ENCODE data around the gene ATRNL1.
"Not testable (repeated sequence)": the region's sequence is repeated elsewhere in the genome, so short reads cannot be mapped to it uniquely, and the experiment has no call there.

ATRNL1 gene

GRCh38 chr10:115398026-115398425 is 304.9 kb downstream of the ATRNL1 start:
- Histone ChIP-seq H2BK5ac (ENCODE audit: low read depth, low read length, poor library complexity) (no peak overlapping the region), H2AFZ (ENCODE audit: insufficient read depth, low read length, poor library complexity) (no peak overlapping the region), H3K14ac (ENCODE audit: low read length) (no peak overlapping the region), H3K27me3 (ENCODE audit: insufficient read depth, low read length) (no peaks in the 10 kb centered on the region), H3K79me1 (ENCODE audit: low read length) (no peaks in the 10 kb centered on the region), H3K9me3 (ENCODE audit: insufficient read depth, low read depth, low read length) (no peaks in the 10 kb centered on the region), H3K27ac (ENCODE audit: low read depth, low read length) (no peak overlapping the region), H2AK5ac (ENCODE audit: low read length) (no peak overlapping the region), H4K12ac (ENCODE audit: low read depth, low read length) (no peak overlapping the region), H3K4ac (ENCODE audit: low read depth, low read length) (no peak overlapping the region), H2BK120ac (ENCODE audit: insufficient read depth, low read length, poor library complexity) (no peak overlapping the region), H3K18ac (ENCODE audit: low read length) (no peak overlapping the region), H3K36me3 (ENCODE audit: control insufficient read depth in 1 of 2, insufficient read depth in 2 of 2, low read length in 2 of 2) (no peaks in the 10 kb centered on the region), H3K4me2 (ENCODE audit: low read length) (no peak overlapping the region), H3K23ac (ENCODE audit: low read length) (no peak overlapping the region), H2BK12ac (ENCODE audit: low read length) (no peak overlapping the region), H3K9ac (ENCODE audit: low read length) (no peak overlapping the region), H3K79me2 (ENCODE audit: control insufficient read depth, insufficient read depth, low read length, poor library complexity) (no peaks in the 10 kb centered on the region), H4K8ac (ENCODE audit: low read depth, low read length) (no peak overlapping the region), H4K91ac (ENCODE audit: low read depth, low read length) (no peak overlapping the region), H3K4me3 (ENCODE audit: low read depth, low read length) (no peak overlapping the region), H3K4me1 (ENCODE audit: control insufficient read depth in 1 of 2, insufficient read depth in 2 of 2, low read length in 2 of 2) (no peaks in the 10 kb centered on the region)
- WGBS (ENCODE audit: extremely low coverage, insufficient coverage, insufficient read length), result no CpG with 5 or more reads among the region's 2 CpGs
- DNase-seq, result no peak

- Histone ChIP-seq H2BK120ac (ENCODE audit: insufficient read depth, low read length, poor library complexity) (no peak overlapping the region), H3K14ac (ENCODE audit: low read length) (no peak overlapping the region), H2BK5ac (ENCODE audit: low read depth, low read length, poor library complexity) (no peak overlapping the region), H4K8ac (ENCODE audit: low read depth, low read length) (no peak overlapping the region), H3K23ac (ENCODE audit: low read length) (no peak overlapping the region), H2AFZ (ENCODE audit: insufficient read depth, low read length, poor library complexity) (no peak overlapping the region), H3K27me3 (ENCODE audit: insufficient read depth, low read length) (no peaks in the 10 kb centered on the region), H3K4me1 (ENCODE audit: control insufficient read depth in 1 of 2, insufficient read depth in 2 of 2, low read length in 2 of 2) (no peaks in the 10 kb centered on the region), H2BK12ac (ENCODE audit: low read length) (no peak overlapping the region), H3K36me3 (ENCODE audit: control insufficient read depth in 1 of 2, insufficient read depth in 2 of 2, low read length in 2 of 2) (no peaks in the 10 kb centered on the region), H3K4me3 (ENCODE audit: low read depth, low read length) (no peak overlapping the region), H3K9me3 (ENCODE audit: insufficient read depth, low read depth, low read length) (no peaks in the 10 kb centered on the region), H3K79me2 (ENCODE audit: control insufficient read depth, insufficient read depth, low read length, poor library complexity) (no peaks in the 10 kb centered on the region), H4K12ac (ENCODE audit: low read depth, low read length) (no peak overlapping the region), H4K91ac (ENCODE audit: low read depth, low read length) (no peak overlapping the region), H3K79me1 (ENCODE audit: low read length) (no peaks in the 10 kb centered on the region), H3K27ac (ENCODE audit: low read depth, low read length) (no peak overlapping the region), H3K18ac (ENCODE audit: low read length) (no peak overlapping the region), H3K4me2 (ENCODE audit: low read length) (no peak overlapping the region), H3K4ac (ENCODE audit: low read depth, low read length) (no peak overlapping the region), H3K9ac (ENCODE audit: low read length) (no peak overlapping the region), H2AK5ac (ENCODE audit: low read length) (no peak overlapping the region)
- DNase-seq, result no peak
- no CpG with 5 or more reads among the region's 1 CpG for WGBS (ENCODE audit: extremely low coverage, insufficient coverage, insufficient read length)
These were observed 309.5 kb downstream of the ATRNL1 start for GRCh38 chr10:115402699-115403098.

- not testable (repeated sequence) for DNase-seq; H3K9ac ChIP-seq (ENCODE audit: low read length); H2AFZ ChIP-seq (ENCODE audit: insufficient read depth, low read length, poor library complexity); H3K23ac ChIP-seq (ENCODE audit: low read length); H2AK5ac ChIP-seq (ENCODE audit: low read length); H2BK12ac ChIP-seq (ENCODE audit: low read length); H3K27ac ChIP-seq (ENCODE audit: low read depth, low read length); H2BK5ac ChIP-seq (ENCODE audit: low read depth, low read length, poor library complexity); H3K18ac ChIP-seq (ENCODE audit: low read length); H3K79me1 ChIP-seq (ENCODE audit: low read length); H4K91ac ChIP-seq (ENCODE audit: low read depth, low read length); H3K4ac ChIP-seq (ENCODE audit: low read depth, low read length); H3K27me3 ChIP-seq (ENCODE audit: insufficient read depth, low read length); H3K79me2 ChIP-seq (ENCODE audit: control insufficient read depth, insufficient read depth, low read length, poor library complexity); H3K4me2 ChIP-seq (ENCODE audit: low read length); H3K36me3 ChIP-seq (ENCODE audit: control insufficient read depth in 1 of 2, insufficient read depth in 2 of 2, low read length in 2 of 2); H2BK120ac ChIP-seq (ENCODE audit: insufficient read depth, low read length, poor library complexity); H3K4me1 ChIP-seq (ENCODE audit: control insufficient read depth in 1 of 2, insufficient read depth in 2 of 2, low read length in 2 of 2); H3K9me3 ChIP-seq (ENCODE audit: insufficient read depth, low read depth, low read length); H3K14ac ChIP-seq (ENCODE audit: low read length); H3K4me3 ChIP-seq (ENCODE audit: low read depth, low read length); H4K12ac ChIP-seq (ENCODE audit: low read depth, low read length); H4K8ac ChIP-seq (ENCODE audit: low read depth, low read length)
- WGBS (ENCODE audit: extremely low coverage, insufficient coverage, insufficient read length), result no CpG with 5 or more reads among the region's 3 CpGs
These were observed 312.7 kb downstream of the ATRNL1 start for GRCh38 chr10:115405838-115406237.

- no peak overlapping the region for H3K14ac ChIP-seq (ENCODE audit: low read length)
- no peak overlapping the region for H3K4me2 ChIP-seq (ENCODE audit: low read length)
- H4K12ac ChIP-seq (ENCODE audit: low read depth, low read length), result no peak overlapping the region
- no peaks in the 10 kb centered on the region for H3K9me3 ChIP-seq (ENCODE audit: insufficient read depth, low read depth, low read length)
- H3K4me1 ChIP-seq (ENCODE audit: control insufficient read depth in 1 of 2, insufficient read depth in 2 of 2, low read length in 2 of 2), result no peaks in the 10 kb centered on the region
- H2AK5ac ChIP-seq (ENCODE audit: low read length), result no peak overlapping the region
- H3K79me2 ChIP-seq (ENCODE audit: control insufficient read depth, insufficient read depth, low read length, poor library complexity), result no peaks in the 10 kb centered on the region
- no peak overlapping the region for H2BK5ac ChIP-seq (ENCODE audit: low read depth, low read length, poor library complexity)
- H2BK12ac ChIP-seq (ENCODE audit: low read length), result no peak overlapping the region
- H4K8ac ChIP-seq (ENCODE audit: low read depth, low read length), result no peak overlapping the region
- H3K79me1 ChIP-seq (ENCODE audit: low read length), result no peaks in the 10 kb centered on the region
- no peaks in the 10 kb centered on the region for H3K27me3 ChIP-seq (ENCODE audit: insufficient read depth, low read length)
- no peak overlapping the region for H3K9ac ChIP-seq (ENCODE audit: low read length)
- H3K36me3 ChIP-seq (ENCODE audit: control insufficient read depth in 1 of 2, insufficient read depth in 2 of 2, low read length in 2 of 2), result no peaks in the 10 kb centered on the region
- DNase-seq, result no peak
- H3K18ac ChIP-seq (ENCODE audit: low read length), result no peak overlapping the region
- H4K91ac ChIP-seq (ENCODE audit: low read depth, low read length), result no peak overlapping the region
- no peak overlapping the region for H3K23ac ChIP-seq (ENCODE audit: low read length)
- no peak overlapping the region for H2AFZ ChIP-seq (ENCODE audit: insufficient read depth, low read length, poor library complexity)
- H2BK120ac ChIP-seq (ENCODE audit: insufficient read depth, low read length, poor library complexity), result no peak overlapping the region
- H3K4me3 ChIP-seq (ENCODE audit: low read depth, low read length), result no peak overlapping the region
- H3K4ac ChIP-seq (ENCODE audit: low read depth, low read length), result no peak overlapping the region
- no peak overlapping the region for H3K27ac ChIP-seq (ENCODE audit: low read depth, low read length)
These were observed 316.2 kb downstream of the ATRNL1 start for GRCh38 chr10:115409347-115409746.

Measured in trophoblast cell (in vitro differentiated cells and primary cell).